Measurements from ENCODE around the gene ZMAT5.
"Not testable (repeated sequence)": the region's sequence is repeated elsewhere in the genome, so short reads cannot be mapped to it uniquely, and the experiment has no call there.

The ZMAT5 gene

GRCh38 chr22:29757096-29757495 is 9.7 kb downstream of the ZMAT5 start:
- Histone ChIP-seq H3F3A (ENCODE audit: insufficient read depth, low read length) (no peaks in the 10 kb centered on the region), H3K9ac (ENCODE audit: low read length) (no peak overlapping the region), H3K4me2 (ENCODE audit: low read depth, low read length) (no peak overlapping the region), H3K27ac (ENCODE audit: low read length) (no peak overlapping the region), H3K4me3 (ENCODE audit: low read length) (no peak overlapping the region), H4K20me1 (ENCODE audit: insufficient read depth, low read length) (no peaks in the 10 kb centered on the region), H3K9me2 (replicated peaks; ENCODE audit: insufficient read depth, low read length) (no peaks in the 10 kb centered on the region), H3K36me3 (replicated peaks; ENCODE audit: insufficient read depth, low read length) (no peaks in the 10 kb centered on the region), H3K27me3 (replicated peaks; ENCODE audit: insufficient read depth, low read length) (no peaks in the 10 kb centered on the region), H3K79me2 (ENCODE audit: low read length) (no peaks in the 10 kb centered on the region), H3K4me1 (ENCODE audit: low read length) (no peaks in the 10 kb centered on the region), H3K9me3 (replicated peaks; ENCODE audit: insufficient read depth, low read length) (no peaks in the 10 kb centered on the region), H2AFZ (ENCODE audit: low read length) (no peak overlapping the region)
- no peak for DNase-seq
- TF ChIP-seq EZH2 (optimal IDR thresholded peaks at IDR 0.05; ENCODE audit: low read depth, low read length) = no peak

- Histone ChIP-seq H3F3A (ENCODE audit: insufficient read depth, low read length) (no peaks in the 10 kb centered on the region), H3K36me3 (replicated peaks; ENCODE audit: insufficient read depth, low read length) (no peaks in the 10 kb centered on the region), H2AFZ (ENCODE audit: low read length) (no peak overlapping the region), H3K4me3 (ENCODE audit: low read length) (no peak overlapping the region), H3K4me1 (ENCODE audit: low read length) (no peaks in the 10 kb centered on the region), H3K4me2 (ENCODE audit: low read depth, low read length) (no peak overlapping the region), H4K20me1 (ENCODE audit: insufficient read depth, low read length) (no peaks in the 10 kb centered on the region), H3K79me2 (ENCODE audit: low read length) (no peaks in the 10 kb centered on the region), H3K27me3 (replicated peaks; ENCODE audit: insufficient read depth, low read length) (no peaks in the 10 kb centered on the region), H3K27ac (ENCODE audit: low read length) (no peak overlapping the region), H3K9ac (ENCODE audit: low read length) (no peak overlapping the region), H3K9me2 (replicated peaks; ENCODE audit: insufficient read depth, low read length) (no peaks in the 10 kb centered on the region), H3K9me3 (replicated peaks; ENCODE audit: insufficient read depth, low read length) (no peaks in the 10 kb centered on the region)
- no peak for DNase-seq
- TF ChIP-seq EZH2 (optimal IDR thresholded peaks at IDR 0.05; ENCODE audit: low read depth, low read length) (no peak), CTCF (IDR thresholded peaks at IDR 0.05; ENCODE audit: low read length) (no peak), EZH2phosphoT487 (IDR thresholded peaks at IDR 0.05; ENCODE audit: low read length) (no peak)
Measured at GRCh38 chr22:29756341-29756740, 10.5 kb downstream of the ZMAT5 start.

GRCh38 chr22:29755889-29756288 is 10.9 kb downstream of the ZMAT5 start:
- H3K4me3 ChIP-seq (ENCODE audit: low read length) = no peak overlapping the region
- no peak overlapping the region for H3K9ac ChIP-seq (ENCODE audit: low read length)
- no peaks in the 10 kb centered on the region for H3K36me3 ChIP-seq (replicated peaks; ENCODE audit: insufficient read depth, low read length)
- H2AFZ ChIP-seq (ENCODE audit: low read length) = no peak overlapping the region
- H3K9me3 ChIP-seq (replicated peaks; ENCODE audit: insufficient read depth, low read length) = no peaks in the 10 kb centered on the region
- no peak overlapping the region for H3K4me2 ChIP-seq (ENCODE audit: low read depth, low read length)
- H3K27me3 ChIP-seq (replicated peaks; ENCODE audit: insufficient read depth, low read length) = no peaks in the 10 kb centered on the region
- H3K27ac ChIP-seq (ENCODE audit: low read length) = no peak overlapping the region
- H3F3A ChIP-seq (ENCODE audit: insufficient read depth, low read length) = no peaks in the 10 kb centered on the region
- H3K4me1 ChIP-seq (ENCODE audit: low read length) = no peaks in the 10 kb centered on the region
- no peak for TF ChIP-seq EZH2 (optimal IDR thresholded peaks at IDR 0.05; ENCODE audit: low read depth, low read length)
- H4K20me1 ChIP-seq (ENCODE audit: insufficient read depth, low read length) = no peaks in the 10 kb centered on the region
- no peaks in the 10 kb centered on the region for H3K9me2 ChIP-seq (replicated peaks; ENCODE audit: insufficient read depth, low read length)
- no peaks in the 10 kb centered on the region for H3K79me2 ChIP-seq (ENCODE audit: low read length)
- no peak for DNase-seq

- H3K4me1 ChIP-seq (ENCODE audit: low read length); H3K27me3 ChIP-seq (replicated peaks; ENCODE audit: insufficient read depth, low read length); H3K9me3 ChIP-seq (replicated peaks; ENCODE audit: insufficient read depth, low read length); H3K79me2 ChIP-seq (ENCODE audit: low read length); H4K20me1 ChIP-seq (ENCODE audit: insufficient read depth, low read length); H3K36me3 ChIP-seq (replicated peaks; ENCODE audit: insufficient read depth, low read length); H3K27ac ChIP-seq (ENCODE audit: low read length); H2AFZ ChIP-seq (ENCODE audit: low read length); H3K9me2 ChIP-seq (replicated peaks; ENCODE audit: insufficient read depth, low read length); DNase-seq; H3F3A ChIP-seq (ENCODE audit: insufficient read depth, low read length); H3K9ac ChIP-seq (ENCODE audit: low read length); H3K4me3 ChIP-seq (ENCODE audit: low read length); H3K4me2 ChIP-seq (ENCODE audit: low read depth, low read length): not testable (repeated sequence)
Measured at GRCh38 chr22:29754658-29755395, 12.0 kb downstream of the ZMAT5 start.

Data from MM.1S (cell line).